Measurements from ENCODE around the gene TBPL2.
"Not testable (repeated sequence)": the region's sequence is repeated elsewhere in the genome, so short reads cannot be mapped to it uniquely, and the experiment has no call there.

Gene TBPL2

DNA sequence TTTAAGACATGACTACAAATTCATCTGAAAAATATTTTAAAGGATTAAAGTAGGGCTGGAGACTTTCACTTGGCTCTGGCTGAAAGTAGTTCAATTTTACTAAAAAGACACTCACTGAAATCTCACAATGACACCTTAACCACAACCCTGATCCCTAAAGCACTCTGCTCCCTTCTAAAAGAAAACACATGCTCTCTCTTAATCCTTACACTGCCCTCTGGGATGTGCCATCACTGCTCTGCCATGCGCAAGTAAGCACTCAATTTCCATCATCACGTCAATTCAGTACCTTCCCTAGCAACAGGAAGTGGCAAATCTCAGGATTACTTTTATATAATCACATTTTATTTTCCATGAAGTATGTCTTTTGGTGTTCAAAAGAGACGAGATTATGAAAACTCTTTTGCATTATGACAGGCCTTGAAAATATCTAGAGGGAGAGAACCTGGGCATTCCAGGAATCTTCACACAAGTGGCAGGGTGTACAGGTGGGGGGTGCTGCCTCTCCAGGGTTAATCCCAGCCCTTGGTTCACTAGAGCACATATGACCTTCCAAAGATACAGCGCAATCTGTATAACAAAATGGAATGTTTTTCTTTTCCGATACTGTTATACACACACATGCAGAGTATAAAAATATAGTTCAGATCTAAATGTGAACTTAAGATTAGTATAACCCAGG lies 36.1 kb downstream of the TBPL2 start:
- DNase-seq (ENCODE audit: low read depth) = no peak

DNA sequence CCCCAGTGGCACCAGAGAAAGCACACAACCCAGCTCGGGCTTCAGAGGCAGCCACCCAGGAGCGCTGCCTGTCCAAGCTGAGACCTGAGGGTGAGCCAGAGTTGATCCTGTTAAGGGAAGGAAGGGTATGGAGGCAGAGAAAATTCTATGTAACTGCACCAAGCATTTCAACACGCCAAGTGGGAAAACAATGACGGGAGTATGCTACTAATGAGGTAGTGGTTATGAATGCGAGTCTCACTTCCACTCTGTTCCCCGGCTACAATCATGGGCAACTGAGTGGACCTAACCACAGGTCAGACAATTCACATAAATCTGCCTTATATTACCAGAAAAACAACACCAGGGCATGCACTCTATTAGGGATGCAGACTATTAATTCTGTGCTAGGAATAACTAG lies 38.7 kb downstream of the TBPL2 start:
- DNase-seq (ENCODE audit: low read depth) = no peak

DNA sequence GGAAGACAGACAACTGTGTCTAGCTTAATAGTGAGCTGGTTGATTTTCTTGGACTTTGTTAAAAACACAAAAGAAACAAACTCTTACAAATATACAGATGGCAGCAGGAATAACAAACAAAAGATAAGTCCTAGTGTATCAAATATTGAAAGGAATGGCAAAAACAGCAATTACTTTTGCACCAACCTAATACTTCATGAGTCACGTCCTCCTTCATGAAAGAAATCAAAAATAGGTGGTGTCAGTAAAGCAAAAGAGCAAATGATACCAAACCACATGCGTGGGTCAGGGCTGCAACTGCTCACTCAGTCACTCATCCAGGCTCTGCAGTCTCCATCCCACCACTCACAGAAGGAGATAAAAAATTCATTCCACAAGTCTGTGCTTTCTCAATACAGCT lies 40.6 kb downstream of the TBPL2 start:
- no peak for DNase-seq (ENCODE audit: low read depth)

DNA sequence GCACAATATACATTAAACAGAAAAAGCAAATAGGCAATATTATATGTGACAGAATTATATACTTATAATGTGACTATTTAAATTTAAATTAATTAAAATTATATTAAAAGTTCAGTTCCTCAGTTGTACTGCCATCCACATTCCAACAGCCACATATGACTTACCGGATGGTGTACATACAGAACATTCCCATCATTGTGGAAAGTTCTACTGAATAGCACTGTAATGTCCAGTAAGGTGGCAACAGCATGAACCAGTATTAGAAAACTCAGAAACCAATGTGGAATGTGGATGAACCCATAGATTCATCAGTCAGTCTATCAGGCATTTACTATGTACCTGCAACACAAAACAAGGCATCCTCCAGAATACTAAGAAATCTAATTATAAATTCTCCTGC lies 41.2 kb downstream of the TBPL2 start:
- no peak for DNase-seq (ENCODE audit: low read depth)

DNA sequence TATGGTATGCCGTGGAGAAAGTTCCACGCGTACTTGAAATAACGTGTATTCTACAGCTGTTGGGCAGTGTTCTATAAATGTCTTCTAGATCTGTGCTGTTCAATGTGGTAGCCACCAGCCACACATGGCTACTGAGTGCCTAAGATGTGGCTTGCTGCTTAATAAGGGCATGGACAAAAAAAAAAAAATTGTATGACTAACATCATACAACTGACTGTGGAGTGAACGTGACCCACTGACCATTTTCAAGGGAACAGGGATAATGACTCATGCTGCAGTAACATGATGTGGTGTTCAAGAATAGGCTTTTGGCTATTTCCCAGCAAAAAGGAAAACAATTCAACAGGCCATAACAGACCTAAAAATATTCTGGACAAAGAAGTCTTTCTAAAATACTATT lies 41.7 kb downstream of the TBPL2 start:
- DNase-seq (ENCODE audit: low read depth) = no peak

DNA sequence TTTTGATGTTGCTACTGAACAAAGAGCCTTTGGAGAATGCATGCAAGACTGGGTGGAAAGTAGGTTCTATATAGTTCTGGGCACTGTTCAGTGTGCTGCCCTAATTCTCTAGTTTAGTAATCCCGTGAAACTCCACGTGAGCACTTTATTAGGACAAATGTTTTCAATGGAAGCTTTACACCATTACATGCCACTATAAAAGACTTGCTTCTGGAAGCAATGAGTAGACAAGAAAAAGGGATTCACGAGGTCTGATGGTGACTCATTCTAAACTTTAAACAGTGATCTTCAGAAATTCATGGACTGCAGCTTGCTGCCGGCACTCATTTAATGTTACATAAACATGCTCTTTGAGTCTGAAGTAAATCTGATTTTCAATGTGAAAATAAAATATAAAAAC lies 51.1 kb downstream of the TBPL2 start:
- DNase-seq (ENCODE audit: low read depth) = no peak

DNA sequence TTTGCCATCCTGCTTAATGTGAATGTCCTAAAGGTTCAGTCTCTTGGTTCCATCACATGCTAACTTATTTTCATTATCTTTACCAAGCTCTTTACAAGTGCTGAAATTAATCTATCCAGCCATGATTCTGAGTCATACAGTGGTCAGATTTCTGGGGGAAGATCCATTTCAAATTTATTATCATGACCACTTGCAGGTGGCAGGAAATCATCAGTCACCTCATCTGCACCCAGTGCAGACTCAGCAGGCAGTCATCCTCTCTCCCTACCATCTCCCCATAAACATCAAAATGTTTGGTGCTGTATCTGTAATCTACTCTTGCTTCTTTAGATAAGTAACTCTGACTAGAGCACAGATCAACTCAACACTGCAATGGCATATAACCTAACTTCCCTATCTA lies 52.3 kb downstream of the TBPL2 start:
- DNase-seq (ENCODE audit: low read depth) = no peak

GRCh38 chr14:55387121-55387520 lies 53.3 kb downstream of the TBPL2 start:
- DNase-seq (ENCODE audit: low read depth) = no peak

DNA sequence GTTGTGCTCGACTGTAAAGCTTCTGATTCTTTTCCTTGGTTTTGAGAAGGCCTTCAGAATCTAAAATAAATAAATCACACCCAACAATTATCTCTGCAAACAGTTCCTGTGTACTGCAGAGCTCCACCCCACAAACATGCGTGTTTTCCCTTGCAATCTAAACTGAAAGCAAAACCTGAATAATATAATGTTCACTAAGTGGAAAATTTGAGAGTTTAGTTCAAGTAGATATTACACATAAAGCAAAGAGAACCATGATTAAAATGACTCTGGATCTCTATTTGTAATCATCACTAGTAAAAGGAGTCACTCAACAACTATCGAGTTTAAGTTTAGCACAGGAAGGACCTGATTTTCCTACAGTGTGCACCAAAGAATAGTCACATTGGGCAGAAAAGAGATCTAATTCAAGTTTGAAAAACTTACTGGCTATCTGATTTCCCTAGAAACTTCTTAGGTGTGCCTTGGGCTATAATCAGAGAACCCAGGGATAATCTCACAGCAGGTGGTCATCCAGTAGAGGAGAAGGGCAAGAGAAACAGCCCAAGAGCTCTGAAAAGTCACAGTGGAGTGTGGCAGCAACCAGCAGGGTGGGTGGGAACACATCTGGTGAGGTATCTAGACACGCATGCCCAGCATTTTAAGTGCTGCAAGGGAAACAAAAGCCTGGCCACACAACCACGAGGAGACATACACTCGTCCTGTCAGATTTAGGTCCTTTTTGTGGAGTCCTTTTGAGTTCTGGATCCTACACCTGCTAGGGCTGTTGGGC lies 54.2 kb downstream of the TBPL2 start:
- DNase-seq (ENCODE audit: low read depth) = no peak

DNA sequence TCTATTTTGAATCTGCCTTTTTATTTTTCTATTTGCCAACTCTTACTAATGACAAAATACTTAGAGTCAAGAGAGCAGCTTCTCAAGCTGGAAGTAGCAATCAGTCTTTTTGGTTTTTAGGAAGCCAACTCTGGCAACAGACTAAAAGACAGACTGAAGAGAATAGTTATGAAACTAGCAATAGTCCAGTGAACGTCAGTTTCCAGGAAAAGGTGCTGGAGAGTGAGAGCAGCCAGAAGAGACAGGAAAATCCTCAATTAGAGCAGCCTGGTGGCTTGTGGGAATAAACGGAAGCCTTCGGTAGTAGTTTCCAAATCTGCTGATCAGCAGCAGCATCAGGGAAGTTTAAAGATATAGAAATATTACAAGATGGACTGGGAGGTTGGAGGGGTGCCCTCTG lies 55.9 kb downstream of the TBPL2 start:
- no peak for DNase-seq (ENCODE audit: low read depth)

- no peak for DNase-seq (ENCODE audit: low read depth)
Measured at GRCh38 chr14:55383541-55384140, 56.8 kb downstream of the TBPL2 start.

DNA sequence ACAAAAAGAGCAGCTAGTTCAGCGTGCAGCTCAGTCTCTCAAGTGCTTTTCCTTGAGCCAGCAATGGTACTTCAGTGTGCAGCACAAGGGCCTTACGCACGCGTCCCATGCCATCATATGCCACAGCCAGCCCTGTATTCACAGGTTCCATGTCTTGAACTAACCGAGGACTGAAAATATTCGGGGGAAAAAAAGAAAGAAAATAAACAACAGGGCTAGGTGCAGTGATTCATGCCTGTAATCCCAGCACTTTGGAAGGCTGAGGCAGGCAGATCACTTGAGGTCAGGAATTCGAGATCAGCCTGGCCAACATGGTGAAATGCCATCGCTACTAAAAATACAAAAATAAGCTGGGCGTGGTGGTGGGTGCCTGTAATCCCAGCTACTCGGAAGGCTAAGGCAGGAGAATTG lies 57.4 kb downstream of the TBPL2 start:
- DNase-seq (ENCODE audit: low read depth) = not testable (repeated sequence)

DNA sequence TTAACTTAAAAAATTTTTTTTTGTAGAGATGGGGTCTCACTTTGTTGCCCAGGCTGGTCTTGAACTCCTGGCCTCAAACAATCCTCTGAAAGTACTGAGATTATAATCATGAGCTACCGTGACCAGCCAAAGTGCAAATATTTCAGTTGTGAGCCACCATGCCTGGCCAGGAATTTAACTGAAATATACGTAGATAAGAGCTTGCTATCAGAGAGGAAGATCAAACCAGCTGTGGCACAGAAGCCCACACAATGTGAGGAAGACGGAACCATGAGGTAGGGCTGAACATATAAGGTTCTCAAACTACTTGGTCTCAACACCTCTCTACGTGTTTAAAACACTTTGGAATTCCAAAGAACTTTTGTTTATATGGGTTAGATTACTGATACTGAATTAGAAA lies 57.9 kb downstream of the TBPL2 start:
- no peak for DNase-seq (ENCODE audit: low read depth)

GRCh38 chr14:55381561-55381960 lies 58.9 kb downstream of the TBPL2 start:
- no peak for DNase-seq (ENCODE audit: low read depth)

- no peak for DNase-seq (ENCODE audit: low read depth)
Measured at GRCh38 chr14:55381040-55381439, 59.4 kb downstream of the TBPL2 start.

GRCh38 chr14:55377236-55377635 lies 63.2 kb downstream of the TBPL2 start:
- DNase-seq (ENCODE audit: low read depth) = no peak

DNA sequence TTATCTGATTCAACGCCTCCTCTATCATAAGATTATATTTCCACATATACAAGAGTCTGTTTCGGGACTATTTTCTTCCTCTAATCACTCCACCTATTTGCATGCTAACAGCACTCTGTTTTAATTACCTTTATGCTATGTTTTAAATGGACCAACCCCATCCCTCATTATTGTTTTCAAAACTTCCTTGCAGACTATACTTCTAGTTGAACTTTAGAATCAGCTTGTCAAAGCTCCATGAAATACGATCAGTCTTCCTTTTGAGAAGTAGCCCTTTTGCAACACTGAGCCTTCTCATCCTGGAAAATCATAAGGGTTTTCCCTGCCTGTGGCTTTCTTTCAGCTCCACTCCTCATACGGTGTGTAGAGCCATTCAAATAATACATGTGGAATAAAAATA lies 65.6 kb downstream of the TBPL2 start:
- no peak for DNase-seq (ENCODE audit: low read depth)

- peak; percentile 7 for DNase-seq (ENCODE audit: low read depth)
Measured at GRCh38 chr14:55373784-55374705, 66.4 kb downstream of the TBPL2 start.

DNA sequence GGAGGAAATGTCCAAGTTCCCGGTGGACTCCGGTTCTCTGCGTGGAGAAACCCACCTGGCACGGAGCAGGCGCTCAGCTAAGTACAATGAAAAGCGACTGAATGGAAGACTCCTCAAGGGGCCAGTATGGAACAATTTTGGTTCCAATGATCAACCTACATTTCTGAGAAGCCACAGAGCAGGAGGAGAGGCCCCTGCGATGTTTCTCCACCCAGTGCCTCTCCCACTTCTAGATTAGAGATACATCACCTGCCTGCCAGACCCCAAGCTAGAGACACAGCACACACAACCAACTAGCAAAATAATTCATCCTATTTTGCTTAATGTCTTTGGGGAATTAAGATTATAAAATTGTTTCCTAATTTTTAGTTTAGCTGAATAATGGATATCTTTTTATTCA lies 67.6 kb downstream of the TBPL2 start:
- DNase-seq (ENCODE audit: low read depth) = no peak

DNA sequence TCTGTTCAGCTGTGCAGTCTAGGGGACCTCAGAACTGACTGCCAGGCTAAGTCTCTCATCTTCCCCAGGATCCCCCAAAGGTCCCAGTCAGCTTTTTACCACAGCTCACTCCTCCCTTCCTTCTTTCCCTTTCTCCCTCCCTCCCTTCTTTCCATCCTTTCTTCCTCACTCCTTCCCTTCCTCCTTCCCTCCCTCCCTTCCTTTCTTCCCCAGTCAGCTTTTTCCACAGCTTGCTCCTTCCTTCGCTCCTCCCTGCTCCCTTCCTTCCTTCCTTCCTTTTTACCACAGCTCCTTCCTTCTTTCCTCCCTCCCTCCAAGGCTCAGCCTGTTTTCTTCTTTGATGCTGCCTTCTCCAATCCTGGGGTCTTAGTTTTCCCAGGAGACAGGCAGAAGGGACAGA lies 68.0 kb downstream of the TBPL2 start:
- DNase-seq (ENCODE audit: low read depth) = no peak

DNA sequence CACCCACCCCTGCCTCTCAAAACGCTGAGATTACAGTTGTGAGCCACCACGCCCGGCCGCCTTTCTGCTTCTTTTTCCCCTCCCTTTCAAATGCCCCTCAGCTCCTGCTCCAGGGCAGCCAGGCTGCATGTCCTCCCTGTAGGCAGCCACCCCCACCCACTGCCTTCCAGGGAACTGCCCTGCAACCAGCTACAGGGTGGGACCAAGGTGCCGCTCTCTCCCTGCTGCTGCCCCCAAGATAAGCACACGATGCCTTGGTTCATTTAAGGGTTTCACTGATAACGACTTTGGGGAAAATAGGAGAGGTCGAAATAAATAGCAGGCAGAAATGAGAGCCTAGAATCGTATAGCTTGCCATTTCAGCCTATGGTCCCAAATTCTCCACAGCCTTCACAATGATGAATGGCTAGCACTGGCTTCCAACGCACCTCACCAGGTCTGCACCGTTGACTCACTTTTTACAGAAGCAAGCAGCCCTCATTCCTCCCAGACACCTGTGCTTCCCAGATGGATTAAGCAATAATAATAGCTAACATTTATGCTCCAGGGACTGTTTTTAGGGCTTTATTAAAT lies 69.4 kb downstream of the TBPL2 start:
- DNase-seq (ENCODE audit: low read depth) = no peak

DNA sequence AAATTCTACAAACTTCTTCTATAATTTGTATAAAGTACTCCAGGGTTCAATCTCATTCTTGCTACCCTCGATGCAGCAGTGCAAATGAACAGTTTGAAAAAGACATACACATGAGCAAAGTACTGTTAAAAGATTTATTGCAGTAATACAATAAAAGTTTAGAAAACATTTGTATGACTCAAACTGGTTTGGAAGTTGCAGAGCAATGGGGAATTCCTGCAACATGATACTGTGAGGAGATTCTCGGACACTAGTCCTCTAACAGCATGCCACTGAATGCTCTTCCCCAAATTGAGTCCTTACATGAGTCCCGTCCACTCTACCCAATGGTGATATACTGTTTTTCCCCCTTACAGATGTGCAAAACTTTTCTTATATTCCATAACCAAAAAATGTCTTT lies 74.1 kb downstream of the TBPL2 start:
- DNase-seq (ENCODE audit: low read depth) = no peak
